Astrocyte (in vitro differentiated cells and primary cell): ENCODE results near the gene KCNMA1. TPM values are rescaled to one million over a fixed set of nuclear protein-coding genes. Genes with fewer than 3 reads are reported as not detected.

Experiments
- DNase-seq: peaks from one replicate; pipeline ENCODE4 v3.0.0-alpha.2; 2010; ENCODE audit warnings: low read depth
- FAIRE-seq: peaks from 2 replicates; lab custom pipeline; 2011; peaks lifted over from hg19 to GRCh38; lab: Jason Lieb, UNC
- H2AFZ ChIP-seq: 2 replicates; pipeline ENCODE4 v1.6.0; 2012; ENCODE audit warnings: low read depth, low read length, inconsistent platforms
- H3K27ac ChIP-seq: 2 replicates; pipeline ENCODE4 v1.5.1; 2011; ENCODE audit warnings: low read depth, low read length, inconsistent platforms
- H3K27me3 ChIP-seq: 2 replicates; pipeline ENCODE4 v1.6.0; 2011; ENCODE audit warnings: low read length, inconsistent platforms; ENCODE audit not compliant: insufficient read depth
- H3K36me3 ChIP-seq: 2 replicates; pipeline ENCODE4 v1.5.1; 2011; ENCODE audit warnings: low read length, inconsistent platforms; ENCODE audit not compliant: insufficient read depth
- H3K4me1 ChIP-seq: 2 replicates; pipeline ENCODE4 v1.5.1; 2011; ENCODE audit warnings: low read length, inconsistent platforms; ENCODE audit not compliant: insufficient read depth
- H3K4me2 ChIP-seq: 2 replicates; pipeline ENCODE4 v1.6.0; 2012; ENCODE audit warnings: low read length, inconsistent platforms
- H3K4me3 ChIP-seq: 2 replicates; pipeline ENCODE4 v1.5.1; 2011; ENCODE audit warnings: low read depth, mild to moderate bottlenecking, low read length, inconsistent platforms; ENCODE audit not compliant: insufficient read depth
- H3K79me2 ChIP-seq: 2 replicates; pipeline ENCODE4 v1.6.0; 2012; ENCODE audit warnings: mild to moderate bottlenecking, low read length, inconsistent platforms; ENCODE audit not compliant: insufficient read depth
- H3K9ac ChIP-seq: 2 replicates; pipeline ENCODE4 v1.6.0; 2012; ENCODE audit warnings: mild to moderate bottlenecking, low read length, inconsistent platforms
- H3K9me3 ChIP-seq: 2 replicates; pipeline ENCODE4 v1.5.1; 2012; ENCODE audit warnings: low read depth, mild to moderate bottlenecking, low read length, inconsistent platforms; ENCODE audit not compliant: insufficient read depth
- H4K20me1 ChIP-seq: 2 replicates; pipeline ENCODE4 v1.6.0; 2012; ENCODE audit warnings: low read length, inconsistent platforms; ENCODE audit not compliant: insufficient read depth
- H3K27ac Mint-ChIP-seq: one replicate; pipeline ENCODE4 v1.8.0; 2021; ENCODE audit warnings: mild to moderate bottlenecking, mixed read lengths; ENCODE audit not compliant: unreplicated experiment
- H3K27me3 Mint-ChIP-seq: one replicate; pipeline ENCODE4 v1.8.0; 2021; ENCODE audit warnings: low read depth, mixed read lengths; ENCODE audit not compliant: unreplicated experiment
- H3K36me3 Mint-ChIP-seq: one replicate; pipeline ENCODE4 v1.8.0; 2021; ENCODE audit warnings: low read depth, mixed read lengths; ENCODE audit not compliant: unreplicated experiment
- H3K4me1 Mint-ChIP-seq: one replicate; pipeline ENCODE4 v1.8.0; 2021; ENCODE audit warnings: low read depth, mixed read lengths; ENCODE audit not compliant: unreplicated experiment
- H3K4me3 Mint-ChIP-seq: one replicate; pipeline ENCODE4 v1.8.0; 2021; ENCODE audit warnings: mild to moderate bottlenecking, moderate library complexity, mixed read lengths; ENCODE audit not compliant: unreplicated experiment
- H3K9me3 Mint-ChIP-seq: one replicate; pipeline ENCODE4 v1.8.0; 2021; ENCODE audit warnings: mild to moderate bottlenecking, mixed read lengths; ENCODE audit not compliant: unreplicated experiment
- CTCF ChIP-seq: IDR thresholded peaks from 2 replicates; pipeline ENCODE4 v1.5.1; 2011; ENCODE audit warnings: low read depth, mild to moderate bottlenecking, inconsistent platforms, low read length, moderate library complexity; ENCODE audit not compliant: insufficient read depth
- EZH2 ChIP-seq: IDR thresholded peaks from 2 replicates; pipeline ENCODE4 v1.6.1; 2012; ENCODE audit warnings: mild to moderate bottlenecking, low read length, inconsistent platforms; ENCODE audit not compliant: insufficient read depth
- total RNA-seq: library from RNA; stranded (reverse); gene quantifications from 2 replicates; pipeline ENCODE4 v1.2.1, GENCODE V29; 2021

The KCNMA1 gene
- total RNA-seq, 1 donor from 2014 or later = 45.8 TPM

DNA sequence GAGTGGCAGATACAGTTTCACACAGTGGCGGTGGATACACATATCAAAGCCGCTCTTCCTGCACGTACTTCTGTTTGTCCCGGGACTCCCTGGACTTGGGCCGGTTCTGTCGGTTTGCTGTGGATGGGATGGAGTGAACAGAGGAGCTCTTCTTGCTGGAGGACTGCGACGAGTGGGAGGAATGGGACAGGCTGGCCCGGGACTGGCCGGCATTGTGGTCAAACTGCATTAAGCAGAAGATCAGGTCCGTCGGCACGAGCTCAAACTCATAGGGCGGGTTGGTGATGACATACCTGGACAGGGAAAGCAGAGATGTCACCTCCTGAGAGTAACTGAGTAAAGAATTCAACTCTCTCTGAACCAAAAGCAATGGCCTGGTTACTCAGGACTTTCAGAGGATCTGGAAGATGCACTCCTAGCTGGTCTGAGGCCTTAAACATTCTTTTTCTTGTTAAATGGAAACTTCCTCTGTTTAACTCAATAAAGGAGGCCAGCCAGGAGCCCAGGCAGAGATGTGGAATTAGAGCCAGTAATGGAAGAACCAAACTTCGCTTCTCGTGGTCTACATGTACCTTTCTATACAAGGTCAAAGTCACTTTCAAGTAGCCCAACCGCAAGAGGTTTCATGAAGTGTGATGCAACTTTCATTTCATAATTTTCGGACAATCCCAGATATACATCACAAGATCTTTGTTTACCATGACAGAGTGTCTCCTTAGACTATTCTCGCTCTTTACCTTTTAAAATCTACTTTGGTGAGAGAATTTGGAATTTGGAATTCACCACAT lies 750.2 kb downstream of the KCNMA1 start:
- H3K9me3 ChIP-seq = no peaks in the 10 kb centered on the region
- no peak overlapping the region for H3K4me2 ChIP-seq
- H3K36me3 ChIP-seq = peaks cover 2% of the 10 kb centered on the region
- no peaks in the 10 kb centered on the region for H4K20me1 ChIP-seq
- H3K4me1 ChIP-seq = no peaks in the 10 kb centered on the region
- H3K36me3 Mint-ChIP-seq = peaks cover 5% of the 10 kb centered on the region
- TF ChIP-seq EZH2 = no peak
- no peak for TF ChIP-seq CTCF
- H3K79me2 ChIP-seq = no peaks in the 10 kb centered on the region
- no peak overlapping the region for H3K27ac Mint-ChIP-seq
- no peaks in the 10 kb centered on the region for H3K27me3 Mint-ChIP-seq
- no peaks in the 10 kb centered on the region for H3K9me3 Mint-ChIP-seq
- H3K4me3 ChIP-seq = no peak overlapping the region
- H3K27ac ChIP-seq = no peak overlapping the region
- H2AFZ ChIP-seq = no peak overlapping the region
- H3K4me3 Mint-ChIP-seq = no peak overlapping the region
- FAIRE-seq (no peak), DNase-seq (no peak)
- H3K4me1 Mint-ChIP-seq = peaks cover 1% of the 10 kb centered on the region
- H3K9ac ChIP-seq = no peak overlapping the region
- no peaks in the 10 kb centered on the region for H3K27me3 ChIP-seq

- DNase-seq (peak; percentile 7), FAIRE-seq (no peak)
- no peaks in the 10 kb centered on the region for H3K9me3 ChIP-seq
- no peaks in the 10 kb centered on the region for H3K79me2 ChIP-seq
- peaks cover 3% of the 10 kb centered on the region for H3K36me3 Mint-ChIP-seq
- H3K27me3 Mint-ChIP-seq = no peaks in the 10 kb centered on the region
- no peak overlapping the region for H3K27ac Mint-ChIP-seq
- H3K27me3 ChIP-seq = no peaks in the 10 kb centered on the region
- no peaks in the 10 kb centered on the region for H3K4me1 ChIP-seq
- no peak overlapping the region for H2AFZ ChIP-seq
- no peak overlapping the region for H3K9ac ChIP-seq
- no peak overlapping the region for H3K27ac ChIP-seq
- H3K4me3 Mint-ChIP-seq = no peak overlapping the region
- no peaks in the 10 kb centered on the region for H3K9me3 Mint-ChIP-seq
- H3K4me1 Mint-ChIP-seq = peaks cover 12% of the 10 kb centered on the region
- no peak overlapping the region for H3K4me2 ChIP-seq
- H3K4me3 ChIP-seq = no peak overlapping the region
- H3K36me3 ChIP-seq = peaks cover 2% of the 10 kb centered on the region
- no peak for TF ChIP-seq CTCF
- TF ChIP-seq EZH2 = no peak
- H4K20me1 ChIP-seq = no peaks in the 10 kb centered on the region
These were observed 751.8 kb downstream of the KCNMA1 start for GRCh38 chr10:76885816-76886215.

DNA sequence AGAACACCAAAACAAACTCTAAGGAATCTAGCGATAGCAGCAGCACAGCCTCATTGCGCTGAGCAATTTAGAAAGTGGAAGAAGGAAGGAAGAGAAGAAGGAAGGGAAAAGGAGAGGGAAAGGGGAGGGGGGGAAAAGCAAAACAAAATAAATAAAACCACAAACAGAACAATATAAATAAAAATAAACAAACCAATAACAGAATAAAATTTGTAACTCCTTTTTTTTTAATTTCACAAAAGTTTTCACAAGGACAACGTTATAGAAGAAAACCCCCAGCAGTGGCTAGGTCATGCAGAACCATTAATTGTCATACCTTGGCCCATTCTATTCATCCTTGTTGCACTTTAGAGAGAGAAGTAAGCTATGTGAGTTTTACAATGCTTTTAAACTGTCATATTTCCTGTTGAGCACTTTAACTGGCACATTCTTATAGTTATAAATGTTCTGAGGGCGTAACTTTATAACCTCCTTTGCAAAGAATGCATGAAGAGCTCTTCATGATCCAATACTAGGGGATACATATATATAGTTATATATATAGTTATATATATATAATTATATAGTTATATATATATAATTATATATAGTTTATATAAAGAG lies 752.8 kb downstream of the KCNMA1 start:
- Histone ChIP-seq H3K27me3 (no peaks in the 10 kb centered on the region), H3K4me3 (no peak overlapping the region), H4K20me1 (no peaks in the 10 kb centered on the region), H3K4me2 (no peak overlapping the region), H3K9ac (no peak overlapping the region), H3K36me3 (peaks cover 2% of the 10 kb centered on the region), H3K4me1 (no peaks in the 10 kb centered on the region), H3K9me3 (no peaks in the 10 kb centered on the region), H3K79me2 (no peaks in the 10 kb centered on the region), H2AFZ (no peak overlapping the region), H3K27ac (no peak overlapping the region)
- H3K4me1 Mint-ChIP-seq = peaks cover 12% of the 10 kb centered on the region
- DNase-seq = no peak
- no peak overlapping the region for H3K27ac Mint-ChIP-seq
- peaks cover 1% of the 10 kb centered on the region for H3K36me3 Mint-ChIP-seq
- no peak for FAIRE-seq
- no peaks in the 10 kb centered on the region for H3K27me3 Mint-ChIP-seq
- H3K4me3 Mint-ChIP-seq = no peak overlapping the region
- H3K9me3 Mint-ChIP-seq = no peaks in the 10 kb centered on the region
- no peak for TF ChIP-seq EZH2
- TF ChIP-seq CTCF = no peak
